IMR-90 (cell line): ENCODE measurements around the gene SLC35B2. TPM values are rescaled to one million over a fixed set of nuclear protein-coding genes. Genes with fewer than 3 reads are reported as not detected.

ENCODE experiments used
- ATAC-seq: fragments of 200-7000 bp; cut with Tn5 transposase; 2 replicates; pipeline ENCODE4 v1.9.1; 2020; ENCODE audit warnings: low read depth, mild to moderate bottlenecking, moderate library complexity
- BruUV-seq: library from RNA; stranded (reverse); fragments of 400-500 nt; replicated peaks from 2 replicates; lab custom pipeline; 2021; lab: Mats Ljungman, UMichigan
- CTCF ChIA-PET: fragments of 300-600 bp; formaldehyde crosslinking; extraction: SDS; loops from one replicate; lab custom pipeline; 2021; ENCODE audit warnings: antibody characterized with exemption; lab: Yijun Ruan, JAX
- POLR2A ChIA-PET: fragments of 300-600 bp; sonication (Branson Sonifier 250); formaldehyde crosslinking; loops from one replicate; lab custom pipeline; 2022; ENCODE audit warnings: antibody characterized with exemption; ENCODE audit not compliant: unreplicated experiment; lab: Charles Lee
- DNase-seq: peaks from one replicate; pipeline ENCODE4 v3.0.0; 2013
- H2AFZ ChIP-seq: replicated peaks from 2 replicates; pipeline ENCODE3; 2013; ENCODE audit warnings: low read length, mild to moderate bottlenecking; ENCODE audit not compliant: poor library complexity
- H2AK5ac ChIP-seq: 2 replicates; pipeline ENCODE4 v1.6.1; 2013; ENCODE audit warnings: low read depth, low read length, inconsistent platforms
- H2AK9ac ChIP-seq: replicated peaks from 2 replicates; pipeline ENCODE3; 2013; ENCODE audit warnings: mild to moderate bottlenecking, low read depth, low read length, moderate library complexity; ENCODE audit not compliant: poor library complexity
- H2BK120ac ChIP-seq: 2 replicates; pipeline ENCODE4 v1.6.1; 2013; ENCODE audit warnings: low read depth, low read length, inconsistent platforms
- H2BK15ac ChIP-seq: 3 replicates; pipeline ENCODE4 v1.6.1; 2013; ENCODE audit warnings: low read depth, low read length, inconsistent platforms
- H2BK20ac ChIP-seq: 2 replicates; pipeline ENCODE4 v1.6.1; 2013; ENCODE audit warnings: low read depth, mild to moderate bottlenecking, inconsistent platforms, low read length, moderate library complexity
- H2BK5ac ChIP-seq: 2 replicates; pipeline ENCODE4 v1.6.1; 2013; ENCODE audit warnings: mild to moderate bottlenecking, low read depth, low read length, inconsistent platforms; ENCODE audit not compliant: poor library complexity, severe bottlenecking
- H3K14ac ChIP-seq: replicated peaks from 2 replicates; pipeline ENCODE4 v1.6.1; 2013; ENCODE audit warnings: low read depth, low read length, inconsistent platforms
- H3K18ac ChIP-seq: 2 replicates; pipeline ENCODE4 v1.6.1; 2013; ENCODE audit warnings: low read depth, low read length, control low read depth
- H3K23ac ChIP-seq: 2 replicates; pipeline ENCODE4 v1.6.1; 2013; ENCODE audit warnings: low read depth, low read length, inconsistent platforms
- H3K27ac ChIP-seq: 2 replicates; pipeline ENCODE4 v1.5.1; 2013; ENCODE audit warnings: mild to moderate bottlenecking, control low read depth, low read length; ENCODE audit not compliant: insufficient read depth
- H3K27me3 ChIP-seq: 2 replicates; pipeline ENCODE4 v1.6.1; 2013; ENCODE audit warnings: low read length; ENCODE audit not compliant: control insufficient read depth, insufficient read depth
- H3K36me3 ChIP-seq: 2 replicates; pipeline ENCODE4 v1.6.1; 2013; ENCODE audit warnings: low read length, mixed read lengths; ENCODE audit not compliant: control insufficient read depth, insufficient read depth
- H3K4ac ChIP-seq: 2 replicates; pipeline ENCODE4 v1.6.1; 2013; ENCODE audit warnings: low read depth, low read length, inconsistent platforms
- H3K4me1 ChIP-seq: 2 replicates; pipeline ENCODE4 v1.6.1; 2013; ENCODE audit warnings: low read length, mixed read lengths; ENCODE audit not compliant: control insufficient read depth, insufficient read depth
- H3K4me2 ChIP-seq: 2 replicates; pipeline ENCODE4 v1.6.1; 2013; ENCODE audit warnings: low read depth, mild to moderate bottlenecking, control low read depth, low read length, moderate library complexity
- H3K4me3 ChIP-seq: 2 replicates; pipeline ENCODE4 v1.5.1; 2013; ENCODE audit warnings: low read depth, mild to moderate bottlenecking, control low read depth, low read length, moderate library complexity; ENCODE audit not compliant: insufficient read depth
- H3K56ac ChIP-seq: 2 replicates; pipeline ENCODE4 v1.6.1; 2013; ENCODE audit warnings: low read length, inconsistent platforms; ENCODE audit not compliant: insufficient read depth; ENCODE audit errors: extremely low read depth
- H3K79me1 ChIP-seq, 2 experiments: 2 replicates each; pipeline ENCODE4 v1.6.1; 2013; ENCODE audit warnings: low read length in 2 of 2, inconsistent platforms in 1 of 2, low read depth in 1 of 2
- H3K9ac ChIP-seq: 2 replicates; pipeline ENCODE4 v1.6.1; 2013; ENCODE audit warnings: low read depth, low read length, control low read depth
- H3K9me1 ChIP-seq: 2 replicates; pipeline ENCODE4 v1.6.1; 2013; ENCODE audit warnings: low read length, inconsistent platforms; ENCODE audit not compliant: insufficient read depth
- H3K9me3 ChIP-seq: 2 replicates; pipeline ENCODE4 v1.6.1; 2013; ENCODE audit warnings: low read length; ENCODE audit not compliant: control insufficient read depth, insufficient read depth
- H4K20me1 ChIP-seq: 2 replicates; pipeline ENCODE4 v1.6.1; 2013; ENCODE audit warnings: low read length, inconsistent platforms; ENCODE audit not compliant: insufficient read depth
- H4K5ac ChIP-seq: 2 replicates; pipeline ENCODE4 v1.6.1; 2013; ENCODE audit warnings: mild to moderate bottlenecking, low read depth, low read length, control low read depth
- H4K8ac ChIP-seq, 2 experiments: 2 replicates each; pipeline ENCODE4 v1.6.1; 2013; ENCODE audit warnings: low read depth in 2 of 2, low read length in 2 of 2, control low read depth in 1 of 2, inconsistent platforms in 1 of 2
- H4K91ac ChIP-seq: 2 replicates; pipeline ENCODE4 v1.6.1; 2013; ENCODE audit warnings: low read depth, low read length, inconsistent platforms; ENCODE audit not compliant: insufficient read depth
- BHLHE40 ChIP-seq: fragments of 150-350 bp; IDR thresholded peaks from 2 replicates; pipeline ENCODE4 v1.6.1; 2016; ENCODE audit warnings: mild to moderate bottlenecking, low read depth, low read length
- CEBPB ChIP-seq: IDR thresholded peaks from 2 replicates; pipeline ENCODE4 v1.6.1; 2012; ENCODE audit warnings: low read depth, low read length, improper control_type of control experiment
- CHD1 ChIP-seq: IDR thresholded peaks from 2 replicates; pipeline ENCODE4 v1.6.1; 2012; ENCODE audit warnings: low read depth, low read length, improper control_type of control experiment
- CTCF ChIP-seq: conservative IDR thresholded peaks from 2 replicates; pipeline ENCODE4 v1.5.1; 2012; ENCODE audit warnings: mild to moderate bottlenecking, low read depth, low read length, improper control_type of control experiment
- FOS ChIP-seq: fragments of 150-350 bp; IDR thresholded peaks from 2 replicates; pipeline ENCODE4 v1.6.1; 2016; ENCODE audit warnings: low read depth, low read length
- MAFK ChIP-seq: IDR thresholded peaks from 2 replicates; pipeline ENCODE4 v1.6.1; 2012; ENCODE audit warnings: low read depth, low read length, improper control_type of control experiment
- MAZ ChIP-seq: IDR thresholded peaks from 2 replicates; pipeline ENCODE4 v1.6.1; 2012; ENCODE audit warnings: low read depth, mild to moderate bottlenecking, low read length, improper control_type of control experiment, moderate library complexity, borderline replicate concordance
- MXI1 ChIP-seq: IDR thresholded peaks from 2 replicates; pipeline ENCODE4 v1.6.1; 2012; ENCODE audit warnings: low read depth, mild to moderate bottlenecking, low read length, moderate library complexity, borderline replicate concordance
- NFE2L2 ChIP-seq: fragments of 150-350 bp; IDR thresholded peaks from 2 replicates; pipeline ENCODE4 v1.6.1; 2016; ENCODE audit warnings: low read depth, mild to moderate bottlenecking, low read length
- POLR2A ChIP-seq: IDR thresholded peaks from 2 replicates; pipeline ENCODE4 v1.6.1; 2012; ENCODE audit warnings: mild to moderate bottlenecking, low read depth, low read length
- RAD21 ChIP-seq: IDR thresholded peaks from 2 replicates; pipeline ENCODE4 v1.6.1; 2012; ENCODE audit warnings: low read length, improper control_type of control experiment
- RCOR1 ChIP-seq: IDR thresholded peaks from 2 replicates; pipeline ENCODE4 v1.6.1; 2012; ENCODE audit warnings: mild to moderate bottlenecking, low read length, improper control_type of control experiment; ENCODE audit not compliant: insufficient replicate concordance
- RFX5 ChIP-seq: IDR thresholded peaks from 2 replicates; pipeline ENCODE4 v1.8.0; 2012; ENCODE audit warnings: low read depth, mild to moderate bottlenecking, low read length, moderate library complexity
- SMC3 ChIP-seq: fragments of 150-350 bp; IDR thresholded peaks from 2 replicates; pipeline ENCODE4 v1.6.1; 2016; ENCODE audit warnings: low read depth, mild to moderate bottlenecking, antibody characterized with exemption, low read length, moderate library complexity
- USF2 ChIP-seq: fragments of 150-350 bp; IDR thresholded peaks from 2 replicates; pipeline ENCODE4 v1.6.1; 2017; ENCODE audit warnings: mild to moderate bottlenecking, antibody characterized with exemption, low read length, low read depth
- WGBS, 2 experiments: methylation state at CpG; one replicate each; pipeline versions ENCODE4 v1.1.5 to v1.1.7; 2013; ENCODE audit warnings: missing lambda C conversion rate in 2 of 2; ENCODE audit not compliant: insufficient read length in 1 of 2; ENCODE audit errors: extremely low coverage in 2 of 2; 5-methylcytosine and 5-hydroxymethylcytosine counted together
- dilution Hi-C: fragments of 300-500 bp; cut with HindIII; formaldehyde crosslinking; loops from one replicate; pipeline ENCODE4 v1.14.3; 2018; ENCODE audit warnings: low sequenced_read_pairs; ENCODE audit not compliant: unreplicated experiment
- in situ Hi-C: fragments of 300-500 bp; cut with MboI; formaldehyde crosslinking; loops from 3 replicates; pipeline ENCODE4 v1.14.3; 2019; ENCODE audit warnings: low sequenced_read_pairs, inconsistent platforms, mixed read lengths
- intact Hi-C: fragments of 100-400 bp; cut with micrococcal nuclease; formaldehyde crosslinking; loops from 2 replicates; pipeline ENCODE4 v1.10.0; 2022
- polyA plus RNA-seq, 3 experiments: library from polyadenylated mRNA; depleted of rRNA; stranded (reverse); fragments of >200 nt; gene quantifications; 2 replicates each; pipeline ENCODE4 v1.2.3, GENCODE V29; 2012; ENCODE audit warnings: low replicate concordance in 1 of 3
- total RNA-seq: library from RNA; depleted of rRNA; stranded (reverse); fragments of >200 nt; gene quantifications from 2 replicates; pipeline ENCODE4 v1.2.3, GENCODE V29; 2012
- TF ChIP-seq, protein P1 (sequence below): fragments of 150-350 bp; IDR thresholded peaks from 2 replicates; pipeline ENCODE4 v1.6.1; 2016; ENCODE audit warnings: low read depth, mild to moderate bottlenecking, low read length, moderate library complexity, borderline replicate concordance

SLC35B2 gene
- total and polyA plus RNA-seq, 2 of the 4 experiments (the other 2 are of a cell fraction) = 51.4 to 89.9 TPM

- CTCF ChIA-PET = no interaction called here
Observed at GRCh38 chr6:44271914-44272313, 14.6 kb upstream of the SLC35B2 start.

More at GRCh38 chr6:44271914-44272313, 14.6 kb upstream of the SLC35B2 start:
- Histone ChIP-seq H3K27ac (no peak overlapping the region), H2AK5ac (no peak overlapping the region), H2BK15ac (no peak overlapping the region), H4K8ac (no peak overlapping the region), H3K18ac (no peak overlapping the region), H4K20me1 (no peaks in the 10 kb centered on the region; the same call in 1 of the 2 replicates), H3K4me2 (no peak overlapping the region), H3K9ac (no peak overlapping the region), H3K14ac (no peak overlapping the region), H3K56ac (no peak overlapping the region), H4K5ac (no peak overlapping the region), H3K9me3 (no peaks in the 10 kb centered on the region), H3K23ac (no peak overlapping the region), H3K9me1 (no peaks in the 10 kb centered on the region), H3K4me3 (no peak overlapping the region), H2BK20ac (no peak overlapping the region), H3K36me3 (no peaks in the 10 kb centered on the region), H2AFZ (no peak overlapping the region), H3K27me3 (peaks cover 72% of the 10 kb centered on the region), H2BK120ac (no peak overlapping the region), H3K4ac (no peak overlapping the region), H2AK9ac (no peak overlapping the region), H2BK5ac (no peak overlapping the region), H3K4me1 (no peaks in the 10 kb centered on the region), H3K79me1 (no peaks in the 10 kb centered on the region), H4K91ac (no peak overlapping the region)
- BruUV-seq = no TSS peak
- TF ChIP-seq, protein P1, sequence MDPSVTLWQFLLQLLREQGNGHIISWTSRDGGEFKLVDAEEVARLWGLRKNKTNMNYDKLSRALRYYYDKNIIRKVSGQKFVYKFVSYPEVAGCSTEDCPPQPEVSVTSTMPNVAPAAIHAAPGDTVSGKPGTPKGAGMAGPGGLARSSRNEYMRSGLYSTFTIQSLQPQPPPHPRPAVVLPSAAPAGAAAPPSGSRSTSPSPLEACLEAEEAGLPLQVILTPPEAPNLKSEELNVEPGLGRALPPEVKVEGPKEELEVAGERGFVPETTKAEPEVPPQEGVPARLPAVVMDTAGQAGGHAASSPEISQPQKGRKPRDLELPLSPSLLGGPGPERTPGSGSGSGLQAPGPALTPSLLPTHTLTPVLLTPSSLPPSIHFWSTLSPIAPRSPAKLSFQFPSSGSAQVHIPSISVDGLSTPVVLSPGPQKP = no peak
- TF ChIP-seq NFE2L2 (no peak), USF2 (no peak), BHLHE40 (no peak), POLR2A (no peak), CHD1 (no peak), MXI1 (no peak), RCOR1 (no peak), CTCF (no peak), SMC3 (no peak), MAZ (no peak), FOS (no peak), MAFK (no peak), RFX5 (no peak), RAD21 (no peak), CEBPB (no peak)
- in situ Hi-C loops (no loop called here), intact Hi-C loops (no loop called here), dilution Hi-C loops (no loop called here)
- no CpG with 5 or more reads among the region's 3 CpGs for WGBS, 2 experiments
- DNase-seq = no peak
- no peak for ATAC-seq
- POLR2A ChIA-PET = no interaction called here
